Fibroblast of lung (primary cell): Measurements from ENCODE around the gene CEP128.

Experiments used
- EZH2 ChIP-seq: IDR thresholded peaks from 2 replicates; pipeline ENCODE4 v1.5.1; 2012; ENCODE audit warnings: low read length, control low read depth, mild to moderate bottlenecking; ENCODE audit errors: missing control alignments
- TF ChIP-seq, protein P1 (sequence below), 2 donors: IDR thresholded peaks in 1 of 2; conservative IDR thresholded peaks in 1 of 2; 1 replicate in 1 of 2; 2 replicates in 1 of 2; pipeline ENCODE4 v1.5.1; 2011 to 2012; ENCODE audit warnings: low read length in 2 of 2, control low read depth in 1 of 2, inconsistent platforms in 1 of 2, low read depth in 1 of 2, mild to moderate bottlenecking in 1 of 2

- TF ChIP-seq, protein P1, sequence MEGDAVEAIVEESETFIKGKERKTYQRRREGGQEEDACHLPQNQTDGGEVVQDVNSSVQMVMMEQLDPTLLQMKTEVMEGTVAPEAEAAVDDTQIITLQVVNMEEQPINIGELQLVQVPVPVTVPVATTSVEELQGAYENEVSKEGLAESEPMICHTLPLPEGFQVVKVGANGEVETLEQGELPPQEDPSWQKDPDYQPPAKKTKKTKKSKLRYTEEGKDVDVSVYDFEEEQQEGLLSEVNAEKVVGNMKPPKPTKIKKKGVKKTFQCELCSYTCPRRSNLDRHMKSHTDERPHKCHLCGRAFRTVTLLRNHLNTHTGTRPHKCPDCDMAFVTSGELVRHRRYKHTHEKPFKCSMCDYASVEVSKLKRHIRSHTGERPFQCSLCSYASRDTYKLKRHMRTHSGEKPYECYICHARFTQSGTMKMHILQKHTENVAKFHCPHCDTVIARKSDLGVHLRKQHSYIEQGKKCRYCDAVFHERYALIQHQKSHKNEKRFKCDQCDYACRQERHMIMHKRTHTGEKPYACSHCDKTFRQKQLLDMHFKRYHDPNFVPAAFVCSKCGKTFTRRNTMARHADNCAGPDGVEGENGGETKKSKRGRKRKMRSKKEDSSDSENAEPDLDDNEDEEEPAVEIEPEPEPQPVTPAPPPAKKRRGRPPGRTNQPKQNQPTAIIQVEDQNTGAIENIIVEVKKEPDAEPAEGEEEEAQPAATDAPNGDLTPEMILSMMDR (conservative IDR thresholded peaks at IDR 0.05 in 1 of 2, IDR thresholded peaks at IDR 0.05 in 1 of 2; ENCODE audit: low read depth in 1 of 2, low read length in 2 of 2), result no peak
- TF ChIP-seq EZH2, result no peak
Measured at GRCh38 chr14:80867091-80867490, 74.4 kb downstream of the CEP128 start.
